Measurements from ENCODE around the gene DNAJA3.

DNA sequence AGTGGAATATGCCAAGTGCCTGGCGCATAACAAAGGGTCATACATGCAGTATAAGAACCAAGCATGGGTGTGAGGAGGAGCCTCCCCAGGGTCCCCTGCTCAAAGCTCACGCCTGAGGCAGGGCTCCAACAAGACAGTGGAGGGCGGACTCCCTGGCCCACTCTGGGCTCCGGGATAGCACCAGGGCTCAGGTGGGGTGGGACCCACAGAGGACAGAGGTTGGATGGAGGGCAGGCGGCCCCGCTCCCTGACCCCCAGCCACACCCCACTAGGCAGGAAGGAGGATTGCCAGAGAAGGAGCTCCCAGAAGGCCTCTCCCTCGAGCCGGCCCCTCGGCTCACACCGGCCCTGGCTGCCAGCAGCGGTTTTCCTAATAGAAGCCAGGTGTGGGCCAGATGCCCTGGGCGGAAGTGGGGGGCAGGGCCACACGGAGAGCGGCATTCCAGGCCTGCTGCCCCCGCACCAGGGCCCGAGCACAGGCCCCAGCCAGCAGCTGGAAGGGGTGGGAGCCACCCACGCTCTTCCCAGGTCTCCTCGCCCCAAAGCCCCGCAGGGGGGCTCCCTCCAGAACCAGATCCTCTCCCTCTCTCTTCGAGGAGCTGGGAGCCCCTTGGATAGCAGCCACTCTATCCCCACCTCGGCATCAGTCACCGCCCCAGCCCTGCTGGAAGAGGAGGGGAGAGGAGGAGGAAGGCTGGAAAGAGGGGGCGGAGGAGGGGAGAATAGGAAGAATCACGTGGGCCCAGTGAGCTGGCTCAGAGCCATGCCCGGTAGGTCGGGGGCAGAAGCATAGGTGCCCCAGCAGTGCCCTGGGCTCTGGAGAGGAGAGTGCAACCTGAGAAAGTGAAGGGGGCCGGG, 33.1 kb upstream of the DNAJA3 start:
- TF ChIP-seq CTCF (IDR thresholded peaks at IDR 0.05) (no peak), POLR2A (IDR thresholded peaks at IDR 0.05) (no peak)

Measured in lower leg skin (tissue), 3 donors.